Daoy (cell line): ENCODE results near the gene KCTD3. TPM values are rescaled to one million over a fixed set of nuclear protein-coding genes. Genes with fewer than 3 reads are reported as not detected.

Source experiments
- DNase-seq: peaks from one replicate; pipeline ENCODE4 v3.0.0-alpha.2; 2015; ENCODE audit warnings: low read depth
- total RNA-seq: library from RNA; depleted of rRNA; stranded (reverse); fragments of >200 nt; shearing (Covaris generic); gene quantifications from 2 replicates; pipeline ENCODE4 v1.2.3, GENCODE V29; 2014

KCTD3 gene
- total RNA-seq, 1 experiment from 2014 or later: 22.2 TPM

- DNase-seq: no peak
Measured at GRCh38 chr1:215651867-215652266, 84.8 kb downstream of the KCTD3 start.

GRCh38 chr1:215652371-215652770, 85.3 kb downstream of the KCTD3 start:
- DNase-seq: no peak

- DNase-seq: no peak
Measured at GRCh38 chr1:215657047-215657446, 89.9 kb downstream of the KCTD3 start.

DNA sequence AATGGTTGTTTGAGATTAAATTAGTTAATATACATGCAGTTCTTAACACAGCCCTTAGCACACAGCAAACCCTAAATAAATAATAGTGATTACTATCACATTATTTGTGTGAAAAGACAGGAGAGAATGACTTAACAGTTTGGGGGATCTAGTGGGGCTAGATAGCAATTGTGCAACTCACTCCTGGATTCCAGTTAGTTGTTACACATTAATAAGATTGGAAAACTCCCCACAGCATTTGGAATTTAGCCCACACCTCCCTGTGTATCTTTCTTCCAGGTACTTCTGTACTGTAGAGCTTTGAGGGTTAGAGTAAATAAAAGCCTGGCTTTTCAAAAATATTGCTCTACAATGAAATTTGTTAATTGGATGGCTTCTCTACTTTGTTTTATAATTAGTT, 93.2 kb downstream of the KCTD3 start:
- DNase-seq: no peak

- no peak for DNase-seq
Measured at GRCh38 chr1:215661033-215661432, 93.9 kb downstream of the KCTD3 start.

DNA sequence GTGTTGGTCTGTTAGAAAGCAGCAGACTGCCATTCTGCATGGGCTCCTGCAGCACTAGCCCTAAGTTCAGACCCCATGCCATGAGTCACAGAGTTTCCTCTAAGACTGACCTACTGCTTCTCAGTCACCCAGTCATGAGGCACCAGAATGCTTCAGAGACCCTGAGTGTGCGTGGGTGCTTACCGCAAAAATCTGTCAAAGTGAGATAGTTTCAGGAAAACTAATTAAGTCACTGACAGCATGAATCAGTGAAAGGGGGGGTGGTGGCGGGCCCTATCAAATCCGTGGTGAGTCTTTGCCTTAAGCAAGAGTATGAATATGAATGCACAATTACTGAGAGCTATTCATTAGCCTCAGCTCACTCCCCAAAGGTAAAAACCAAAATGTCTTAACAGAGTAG, 98.1 kb downstream of the KCTD3 start:
- DNase-seq: peak; percentile 78

GRCh38 chr1:215667761-215668160, 100.7 kb downstream of the KCTD3 start:
- DNase-seq: no peak

- peak; percentile 25 for DNase-seq
Measured at GRCh38 chr1:215669806-215670491, 102.8 kb downstream of the KCTD3 start.
